ENCODE results near the gene DCC. TPM values are rescaled to one million over a fixed set of nuclear protein-coding genes. Genes with fewer than 3 reads are reported as not detected.

The DCC gene
- total RNA-seq, 1 experiment from 2014 or later: not detected

DNA sequence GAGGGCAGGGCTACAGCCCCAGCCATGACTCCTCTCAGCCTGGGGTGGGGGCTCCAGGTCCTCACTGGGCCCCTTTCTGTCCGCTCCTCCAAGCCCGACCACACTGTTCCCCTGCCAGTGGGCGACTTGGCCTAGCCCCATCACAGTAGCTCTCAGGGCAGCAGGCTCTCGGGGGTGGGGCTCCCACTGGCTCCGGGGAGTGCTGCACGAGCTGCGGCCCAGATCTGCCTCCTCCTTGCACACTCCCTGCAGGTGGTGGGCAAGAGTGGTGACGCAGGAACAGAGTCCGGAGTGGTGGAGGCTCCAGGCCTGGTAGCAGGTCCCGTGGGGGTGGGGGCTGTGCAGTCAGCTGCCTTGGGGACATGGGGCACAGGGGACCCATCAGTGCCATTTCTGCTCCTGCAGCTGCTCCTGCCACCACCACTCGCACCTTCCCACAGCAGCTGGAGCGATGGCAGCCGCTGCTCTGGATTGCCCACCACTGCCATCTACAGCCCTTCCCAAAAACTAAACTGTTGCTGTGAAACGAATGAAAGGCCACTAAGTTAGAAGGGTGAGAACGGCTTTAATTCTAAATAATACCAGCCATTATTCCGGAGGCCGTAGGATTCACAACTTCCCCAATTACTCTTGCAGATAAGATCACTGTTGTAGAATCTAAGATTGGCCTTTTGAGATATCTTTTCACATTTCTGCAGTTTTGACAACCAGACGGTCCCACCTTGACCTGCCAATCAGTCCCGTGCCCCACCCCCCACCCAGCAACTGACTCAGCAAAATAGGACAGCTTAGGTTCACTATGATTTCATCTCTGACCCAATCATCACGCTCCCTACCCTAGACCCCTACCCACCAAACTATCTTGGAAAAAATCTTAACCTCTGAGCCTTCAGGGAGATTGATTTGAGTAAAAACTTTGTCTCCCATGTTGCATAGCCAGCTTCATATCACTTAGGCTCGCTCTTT is 530.2 kb downstream of the DCC start:
- no peaks in the 10 kb centered on the region for H3K9me2 ChIP-seq (ENCODE audit: insufficient read depth)
- POLR2A ChIA-PET (ENCODE audit: unreplicated experiment): no interaction called here
- CTCF ChIA-PET: no interaction called here

DNA sequence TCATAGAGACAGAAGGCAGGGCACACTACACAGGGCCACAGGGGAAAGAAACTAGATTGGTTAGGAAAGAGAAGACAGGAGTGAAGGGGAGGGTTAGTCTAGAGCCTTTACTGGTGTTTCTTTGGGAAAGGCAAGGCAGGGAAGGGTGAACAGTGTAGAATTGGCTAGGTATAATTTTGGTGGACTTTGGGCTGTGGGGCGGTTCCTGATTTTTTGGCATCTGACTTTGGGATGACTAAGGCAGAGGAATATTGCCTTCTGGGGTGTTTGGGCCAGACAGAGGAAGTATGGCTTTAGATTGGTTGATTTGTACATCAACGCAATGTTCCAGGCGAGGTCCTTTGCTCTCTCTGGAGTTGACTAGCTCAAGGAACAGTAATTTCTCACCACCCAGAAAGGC is 534.8 kb downstream of the DCC start:
- Histone ChIP-seq H3F3A (ENCODE audit: insufficient read depth, low read depth) (no peaks in the 10 kb centered on the region), H3K79me2 (ENCODE audit: low read depth) (no peaks in the 10 kb centered on the region), H2AFZ (no peak overlapping the region), H3K4me3 (no peak overlapping the region), H3K9me2 (ENCODE audit: insufficient read depth) (no peaks in the 10 kb centered on the region), H3K27ac (no peak overlapping the region), H4K20me1 (ENCODE audit: insufficient read depth) (no peaks in the 10 kb centered on the region), H3K4me1 (replicated peaks; ENCODE audit: insufficient read depth) (no peaks in the 10 kb centered on the region), H3K9me3 (ENCODE audit: insufficient read depth, low read depth) (no peaks in the 10 kb centered on the region), H3K4me2 (no peak overlapping the region), H3K36me3 (ENCODE audit: low read depth) (no peaks in the 10 kb centered on the region), H3K27me3 (ENCODE audit: insufficient read depth, low read depth) (no peaks in the 10 kb centered on the region)
- ChIA-PET POLR2A (ENCODE audit: unreplicated experiment) (no interaction called here), CTCF (no interaction called here)
- intact Hi-C loops (cut with micrococcal nuclease; ENCODE audit: unreplicated experiment): no loop called here
- no peak for TF ChIP-seq EZH2 (IDR thresholded peaks at IDR 0.05; ENCODE audit: low read depth)
- TF ChIP-seq, protein P1, sequence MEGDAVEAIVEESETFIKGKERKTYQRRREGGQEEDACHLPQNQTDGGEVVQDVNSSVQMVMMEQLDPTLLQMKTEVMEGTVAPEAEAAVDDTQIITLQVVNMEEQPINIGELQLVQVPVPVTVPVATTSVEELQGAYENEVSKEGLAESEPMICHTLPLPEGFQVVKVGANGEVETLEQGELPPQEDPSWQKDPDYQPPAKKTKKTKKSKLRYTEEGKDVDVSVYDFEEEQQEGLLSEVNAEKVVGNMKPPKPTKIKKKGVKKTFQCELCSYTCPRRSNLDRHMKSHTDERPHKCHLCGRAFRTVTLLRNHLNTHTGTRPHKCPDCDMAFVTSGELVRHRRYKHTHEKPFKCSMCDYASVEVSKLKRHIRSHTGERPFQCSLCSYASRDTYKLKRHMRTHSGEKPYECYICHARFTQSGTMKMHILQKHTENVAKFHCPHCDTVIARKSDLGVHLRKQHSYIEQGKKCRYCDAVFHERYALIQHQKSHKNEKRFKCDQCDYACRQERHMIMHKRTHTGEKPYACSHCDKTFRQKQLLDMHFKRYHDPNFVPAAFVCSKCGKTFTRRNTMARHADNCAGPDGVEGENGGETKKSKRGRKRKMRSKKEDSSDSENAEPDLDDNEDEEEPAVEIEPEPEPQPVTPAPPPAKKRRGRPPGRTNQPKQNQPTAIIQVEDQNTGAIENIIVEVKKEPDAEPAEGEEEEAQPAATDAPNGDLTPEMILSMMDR (conservative IDR thresholded peaks at IDR 0.05): no peak
- no peak for DNase-seq
- no TSS peak for BruUV-seq (replicated peaks)

More for the DNA sequence above, 530.2 kb downstream of the DCC start:
- intact Hi-C loops (cut with micrococcal nuclease; ENCODE audit: unreplicated experiment): no loop called here
- no peaks in the 10 kb centered on the region for H3K27me3 ChIP-seq (ENCODE audit: insufficient read depth, low read depth)
- no peaks in the 10 kb centered on the region for H4K20me1 ChIP-seq (ENCODE audit: insufficient read depth)
- H3K4me2 ChIP-seq: no peak overlapping the region
- no peak overlapping the region for H2AFZ ChIP-seq
- H3K9me3 ChIP-seq (ENCODE audit: insufficient read depth, low read depth): no peaks in the 10 kb centered on the region
- H3K4me1 ChIP-seq (replicated peaks; ENCODE audit: insufficient read depth): no peaks in the 10 kb centered on the region
- no peak for TF ChIP-seq EZH2 (IDR thresholded peaks at IDR 0.05; ENCODE audit: low read depth)
- H3K79me2 ChIP-seq (ENCODE audit: low read depth): no peaks in the 10 kb centered on the region
- no peak overlapping the region for H3K4me3 ChIP-seq
- no peak for DNase-seq
- no peaks in the 10 kb centered on the region for H3F3A ChIP-seq (ENCODE audit: insufficient read depth, low read depth)
- H3K36me3 ChIP-seq (ENCODE audit: low read depth): no peaks in the 10 kb centered on the region
- no TSS peak for BruUV-seq (replicated peaks)
- no peak overlapping the region for H3K27ac ChIP-seq

DNA sequence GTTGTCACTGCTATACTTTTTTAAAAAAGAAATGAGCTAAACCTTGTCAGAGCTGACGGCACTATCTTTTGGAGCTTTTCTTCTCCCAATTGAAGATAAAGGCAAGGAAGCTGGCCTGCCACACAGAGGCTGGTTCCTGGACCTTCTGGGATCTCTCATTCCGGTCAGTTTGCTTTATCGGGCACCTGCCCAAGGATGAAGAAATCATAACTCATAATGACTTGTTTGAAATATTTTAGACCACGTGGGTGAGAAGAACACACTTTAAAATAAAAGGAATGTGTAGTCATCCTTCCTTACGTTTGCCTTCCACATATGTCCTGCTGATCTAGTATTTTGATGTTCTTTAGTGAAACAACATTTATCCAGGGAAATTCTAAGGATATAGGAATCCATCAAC is 535.7 kb downstream of the DCC start:
- Histone ChIP-seq H3K4me3 (no peak overlapping the region), H3K27me3 (ENCODE audit: insufficient read depth, low read depth) (no peaks in the 10 kb centered on the region), H3K4me1 (replicated peaks; ENCODE audit: insufficient read depth) (no peaks in the 10 kb centered on the region), H3K4me2 (no peak overlapping the region), H2AFZ (no peak overlapping the region), H3K27ac (no peak overlapping the region), H3K36me3 (ENCODE audit: low read depth) (no peaks in the 10 kb centered on the region), H3K9me2 (ENCODE audit: insufficient read depth) (no peaks in the 10 kb centered on the region), H3K9me3 (ENCODE audit: insufficient read depth, low read depth) (no peaks in the 10 kb centered on the region), H3K79me2 (ENCODE audit: low read depth) (no peaks in the 10 kb centered on the region), H4K20me1 (ENCODE audit: insufficient read depth) (no peaks in the 10 kb centered on the region), H3F3A (ENCODE audit: insufficient read depth, low read depth) (no peaks in the 10 kb centered on the region)
- TF ChIP-seq, protein P1 (conservative IDR thresholded peaks at IDR 0.05): no peak
- no peak for TF ChIP-seq EZH2 (IDR thresholded peaks at IDR 0.05; ENCODE audit: low read depth)
- ChIA-PET CTCF (no interaction called here), POLR2A (ENCODE audit: unreplicated experiment) (no interaction called here)
- DNase-seq: no peak
- intact Hi-C loops (cut with micrococcal nuclease; ENCODE audit: unreplicated experiment): no loop called here
- BruUV-seq (replicated peaks): no TSS peak

All from PC-9 (cell line).